A673 (cell line): ENCODE data around the gene APBA1.

ENCODE experiments used
- CTCF ChIP-seq: fragments of 300-800, 200-600 bp; sonication (generic); conservative IDR thresholded peaks from 2 replicates; pipeline ENCODE4 v1.5.1; 2017; ENCODE audit warnings: low read depth, mild to moderate bottlenecking, antibody characterized with exemption, low read length, moderate library complexity, mixed read lengths
- EZH2 ChIP-seq: fragments of 200-600 bp; sonication (generic); IDR thresholded peaks from 2 replicates; pipeline ENCODE4 v1.6.1; 2017; ENCODE audit warnings: borderline replicate concordance, low read depth, mild to moderate bottlenecking, mixed read lengths, antibody characterized with exemption, low read length; ENCODE audit not compliant: poor library complexity, severe bottlenecking

- TF ChIP-seq CTCF (no peak), EZH2 (no peak)
Measured at GRCh38 chr9:69719367-69719766, 47.2 kb upstream of the APBA1 start.
